GM19240 (cell line): ENCODE measurements around the gene MATN1.

Experiments used
- DNase-seq: peaks from one replicate; pipeline ENCODE4 v3.0.0; 2011; ENCODE audit warnings: low spot score; ENCODE audit not compliant: insufficient read length

Gene MATN1

GRCh38 chr1:30732277-30732996 lies 9.1 kb upstream of the MATN1 start:
- DNase-seq = no peak

GRCh38 chr1:30731806-30732276 lies 8.5 kb upstream of the MATN1 start:
- no peak for DNase-seq

- DNase-seq = no peak
Observed at GRCh38 chr1:30731109-30731805, 7.9 kb upstream of the MATN1 start.

DNA sequence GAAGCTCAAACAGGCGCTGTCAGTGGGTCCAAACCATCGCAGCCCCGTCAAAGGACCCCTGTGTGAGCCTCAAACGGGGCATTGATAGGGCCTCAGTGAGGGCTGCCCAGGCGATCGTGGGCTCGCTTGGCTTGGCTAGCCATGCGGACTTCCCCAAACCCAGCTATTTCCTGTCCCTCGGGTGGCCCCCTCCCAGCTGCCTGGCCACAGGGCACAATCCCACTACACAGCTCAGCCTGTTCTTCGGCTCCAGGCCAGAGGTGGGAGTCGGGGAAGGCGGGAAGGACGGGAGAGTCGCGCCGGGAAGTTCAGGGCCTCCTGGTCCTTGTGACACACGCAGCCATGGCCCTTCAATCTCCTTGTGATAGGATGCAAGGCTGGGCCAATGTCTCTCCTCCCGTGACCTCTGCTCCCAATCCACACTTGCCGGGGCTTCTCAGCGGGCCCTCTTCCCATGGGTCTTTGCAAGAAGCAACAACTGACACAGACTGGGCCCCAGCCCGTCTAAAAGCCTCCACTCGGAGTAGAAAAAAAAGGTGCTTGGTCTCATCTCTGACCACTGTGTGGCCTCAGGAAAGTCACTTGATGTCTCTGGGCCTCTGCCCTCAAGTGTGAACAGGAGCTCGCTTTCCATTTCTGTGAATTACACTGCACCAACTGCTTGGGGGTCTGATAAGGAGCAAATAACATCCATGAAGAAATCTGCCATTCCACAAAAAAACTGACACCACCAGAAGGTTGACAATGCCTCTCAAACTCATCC lies 7.1 kb upstream of the MATN1 start:
- no peak for DNase-seq

GRCh38 chr1:30729901-30730300 lies 6.5 kb upstream of the MATN1 start:
- DNase-seq = no peak

DNA sequence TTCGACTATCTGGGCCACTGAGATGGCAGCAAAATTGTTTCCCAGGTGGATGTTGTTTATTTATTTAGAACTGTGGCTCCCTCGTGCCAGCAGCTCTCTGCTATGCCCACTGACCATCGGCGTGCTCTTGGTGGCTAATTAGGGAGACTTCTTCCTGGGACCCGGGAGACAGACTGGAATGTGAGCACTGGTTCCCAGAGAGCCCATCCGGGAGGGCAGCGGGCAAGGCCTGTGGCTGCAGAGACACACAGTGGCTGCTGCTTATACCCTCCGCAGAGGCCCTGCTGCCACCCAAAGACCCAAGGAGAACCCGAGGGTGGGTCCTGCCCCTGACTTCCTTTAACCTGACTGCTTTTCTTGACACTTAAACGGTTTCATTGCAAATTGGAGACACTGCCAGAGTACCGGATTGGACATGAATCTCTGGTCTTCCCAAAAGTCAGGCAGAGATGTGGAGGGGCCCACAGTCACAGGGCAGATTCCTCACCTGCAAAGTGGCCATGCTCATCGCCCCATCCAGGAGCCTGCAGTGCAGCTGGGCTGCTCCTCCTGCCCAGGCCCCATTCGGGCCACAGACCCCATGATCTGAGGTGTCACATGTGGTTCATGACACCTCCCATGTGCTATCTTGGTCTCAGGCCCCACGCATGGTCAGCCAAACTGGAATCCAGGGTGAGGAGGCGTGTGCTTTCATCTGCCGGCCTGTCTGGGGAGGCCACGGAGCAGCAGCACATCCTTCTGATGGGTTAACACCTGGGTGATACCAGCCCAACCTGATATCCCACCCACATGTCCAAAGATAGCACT lies 5.7 kb upstream of the MATN1 start:
- DNase-seq = no peak

GRCh38 chr1:30728340-30728739 lies 5.0 kb upstream of the MATN1 start:
- no peak for DNase-seq

- no peak for DNase-seq
Observed at GRCh38 chr1:30727824-30728223, 4.4 kb upstream of the MATN1 start.

DNA sequence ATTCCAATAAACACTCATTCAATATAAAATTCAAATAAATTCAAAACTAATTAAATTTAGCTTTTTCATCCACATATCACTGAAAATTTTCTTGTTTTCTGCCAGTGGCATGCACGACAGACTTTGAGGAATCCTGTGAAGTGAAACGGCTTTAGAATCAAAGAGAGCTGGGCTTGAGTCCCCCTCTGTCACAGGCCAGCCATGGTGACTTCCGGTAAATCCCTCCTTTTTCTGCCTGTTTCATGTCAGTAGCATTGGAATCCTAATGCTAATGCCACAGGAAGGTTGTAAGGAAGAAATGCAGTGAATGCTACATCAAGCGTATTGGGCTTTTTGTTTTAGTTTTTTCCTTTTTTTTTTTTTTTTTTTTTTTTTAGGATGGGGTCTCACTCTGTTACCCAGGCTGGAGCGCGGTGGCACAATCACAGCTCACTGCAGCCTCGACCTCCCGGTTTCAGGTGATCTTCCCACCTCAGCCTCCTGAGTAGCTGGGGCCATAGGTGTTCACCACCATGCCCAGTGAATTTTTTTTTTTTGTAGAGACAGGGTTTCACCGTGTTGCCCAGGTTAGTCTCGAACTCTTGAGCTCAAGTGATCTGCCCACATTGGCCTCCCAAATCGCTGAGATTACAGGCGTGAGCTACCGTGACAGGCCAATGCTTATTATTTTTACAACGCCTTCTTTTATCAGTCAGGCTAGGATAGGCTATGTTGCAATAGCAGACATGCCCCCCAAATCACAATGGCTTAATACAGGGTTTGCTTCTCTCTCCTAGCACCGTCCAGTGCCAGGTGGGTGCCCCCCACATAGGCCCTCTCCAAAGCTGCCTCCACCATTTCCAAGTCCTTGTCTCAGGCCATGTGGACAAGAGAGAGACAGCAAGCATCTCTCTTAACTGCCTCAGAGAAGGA lies 3.6 kb upstream of the MATN1 start:
- no peak for DNase-seq

DNA sequence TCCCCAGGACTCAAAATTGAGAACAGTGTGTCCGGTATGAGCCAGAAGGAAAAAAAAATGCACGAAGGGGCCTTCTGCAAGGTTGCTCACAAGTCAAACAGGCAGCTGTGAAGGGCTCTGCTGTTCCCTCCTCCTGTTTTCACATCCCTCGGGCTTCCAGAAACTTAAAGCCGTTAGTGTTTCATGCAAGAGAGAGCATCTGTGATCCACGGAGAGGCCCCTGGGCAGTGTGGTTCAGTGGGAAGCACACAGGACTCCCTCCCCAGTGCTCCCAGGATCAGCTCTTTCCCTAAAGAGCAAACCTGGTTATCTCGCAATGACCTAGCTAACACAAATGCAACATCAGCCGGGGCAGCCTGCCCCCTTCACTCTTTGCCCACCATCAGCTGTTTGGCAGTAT lies 2.9 kb upstream of the MATN1 start:
- DNase-seq = no peak

DNA sequence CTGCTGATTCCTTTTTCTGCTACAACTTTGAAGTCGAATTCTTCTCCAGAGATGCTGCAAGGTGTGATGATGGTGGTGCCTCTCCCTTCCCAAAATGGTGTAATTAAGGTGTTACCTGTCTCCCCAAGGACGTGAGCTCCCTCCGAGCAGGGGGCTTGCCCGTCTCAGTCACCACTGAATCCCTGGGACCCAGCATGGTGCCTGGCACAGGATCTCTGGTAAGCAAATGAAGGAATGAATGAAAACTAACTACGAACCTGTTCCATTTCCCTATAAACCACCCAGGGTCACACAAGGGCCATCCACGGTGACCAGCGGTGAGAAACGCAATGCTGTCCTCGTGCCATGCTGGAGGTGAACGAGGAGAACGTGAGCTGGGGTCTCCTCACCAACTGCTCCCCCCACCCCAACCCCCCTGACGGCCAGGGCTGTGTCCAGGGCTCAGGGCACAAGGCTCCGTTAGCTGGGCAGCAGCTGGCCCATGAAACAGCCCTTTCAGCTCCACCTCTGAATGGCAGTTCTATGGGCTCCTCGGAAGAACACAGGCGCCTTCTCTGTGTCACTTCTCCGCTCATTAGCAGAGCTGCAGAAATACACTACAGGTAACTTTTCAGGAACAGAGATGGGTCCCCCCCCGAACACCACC lies 2.2 kb upstream of the MATN1 start:
- DNase-seq = no peak

- DNase-seq = no peak
Observed at GRCh38 chr1:30724655-30725421, 1.5 kb upstream of the MATN1 start.

GRCh38 chr1:30724175-30724574 lies 790 bp upstream of the MATN1 start:
- no peak for DNase-seq

DNA sequence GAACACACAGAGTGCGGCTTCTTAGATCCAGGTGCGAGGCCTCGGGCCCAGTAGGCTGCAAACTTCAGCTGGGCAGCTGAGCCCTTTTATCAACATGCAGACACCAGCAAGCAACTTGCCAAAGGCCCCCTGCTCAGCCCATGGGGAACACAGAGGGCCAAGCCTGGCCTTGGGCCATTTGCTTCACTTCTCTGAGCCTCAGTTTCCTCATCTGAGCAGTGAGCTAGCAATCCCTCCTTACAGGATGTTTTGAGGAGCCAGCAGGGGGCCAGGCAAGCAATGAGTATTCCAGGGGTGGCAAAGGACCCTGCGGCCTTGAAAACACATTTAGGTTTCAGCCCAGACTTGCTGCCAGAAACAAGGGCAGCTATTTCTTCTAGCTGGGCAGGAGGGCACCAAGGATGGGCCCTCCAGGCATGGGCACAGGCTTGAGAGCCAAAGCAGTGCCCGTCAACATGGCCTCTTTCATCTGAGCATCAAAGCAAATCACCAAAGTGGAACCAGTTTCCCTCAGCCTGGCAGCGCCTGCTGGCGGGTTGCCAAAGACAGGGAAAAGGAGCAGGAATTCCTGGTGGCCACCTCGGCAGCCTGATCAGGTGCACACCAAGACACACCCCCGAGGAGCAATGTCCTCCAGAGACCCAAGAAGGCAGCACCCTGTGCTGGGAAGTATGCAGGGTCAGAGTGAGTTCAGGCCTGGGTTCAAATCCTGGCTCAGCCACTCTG lies 1.4 kb downstream of the MATN1 start:
- DNase-seq = no peak

DNA sequence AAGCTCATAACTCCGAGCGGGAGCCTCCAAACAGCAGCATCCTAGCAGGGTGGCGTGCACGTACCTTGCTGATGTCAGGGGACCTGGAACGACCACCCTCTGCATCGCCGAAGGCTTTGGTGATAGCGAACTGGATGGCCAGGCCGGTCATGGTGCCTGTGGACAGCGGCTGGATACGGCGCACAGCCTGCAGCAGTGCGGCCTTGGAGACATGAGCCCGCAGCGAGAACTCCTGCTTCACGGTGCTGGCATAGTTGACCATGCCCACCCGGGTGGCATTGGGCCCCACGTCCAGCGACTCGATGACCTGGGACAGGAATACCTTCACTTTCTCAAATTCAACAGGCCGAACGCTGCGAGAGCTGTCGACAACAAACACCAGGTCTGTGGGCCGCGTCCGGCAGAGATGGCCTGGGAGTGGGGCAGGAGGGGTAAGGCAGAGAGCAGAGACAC lies 2.0 kb downstream of the MATN1 start:
- no peak for DNase-seq

GRCh38 chr1:30720271-30721223 lies 2.8 kb downstream of the MATN1 start:
- DNase-seq = no peak
